ENCODE measurements around the gene AKAP13. TPM values are rescaled to one million over a fixed set of nuclear protein-coding genes. Genes with fewer than 3 reads are reported as not detected.

The AKAP13 gene
- total RNA-seq, 1 donor from 2014 or later = 41.1 TPM

- H3K36me3 ChIP-seq (ENCODE audit: control insufficient read depth, insufficient read depth, low read length) = no peaks in the 10 kb centered on the region
- FAIRE-seq (no peak), DNase-seq (ENCODE audit: low read depth) (no peak)
- TF ChIP-seq, protein P1, sequence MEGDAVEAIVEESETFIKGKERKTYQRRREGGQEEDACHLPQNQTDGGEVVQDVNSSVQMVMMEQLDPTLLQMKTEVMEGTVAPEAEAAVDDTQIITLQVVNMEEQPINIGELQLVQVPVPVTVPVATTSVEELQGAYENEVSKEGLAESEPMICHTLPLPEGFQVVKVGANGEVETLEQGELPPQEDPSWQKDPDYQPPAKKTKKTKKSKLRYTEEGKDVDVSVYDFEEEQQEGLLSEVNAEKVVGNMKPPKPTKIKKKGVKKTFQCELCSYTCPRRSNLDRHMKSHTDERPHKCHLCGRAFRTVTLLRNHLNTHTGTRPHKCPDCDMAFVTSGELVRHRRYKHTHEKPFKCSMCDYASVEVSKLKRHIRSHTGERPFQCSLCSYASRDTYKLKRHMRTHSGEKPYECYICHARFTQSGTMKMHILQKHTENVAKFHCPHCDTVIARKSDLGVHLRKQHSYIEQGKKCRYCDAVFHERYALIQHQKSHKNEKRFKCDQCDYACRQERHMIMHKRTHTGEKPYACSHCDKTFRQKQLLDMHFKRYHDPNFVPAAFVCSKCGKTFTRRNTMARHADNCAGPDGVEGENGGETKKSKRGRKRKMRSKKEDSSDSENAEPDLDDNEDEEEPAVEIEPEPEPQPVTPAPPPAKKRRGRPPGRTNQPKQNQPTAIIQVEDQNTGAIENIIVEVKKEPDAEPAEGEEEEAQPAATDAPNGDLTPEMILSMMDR (IDR thresholded peaks at IDR 0.05; ENCODE audit: insufficient read depth, low read length, severe bottlenecking) = no peak
- H3K27me3 ChIP-seq (ENCODE audit: control insufficient read depth, insufficient read depth, low read length) = no peaks in the 10 kb centered on the region
- no peak overlapping the region for H3K4me3 ChIP-seq (ENCODE audit: low read depth, low read length)
These were observed 374.6 kb downstream of the AKAP13 start for GRCh38 chr15:85754989-85755388.

DNA sequence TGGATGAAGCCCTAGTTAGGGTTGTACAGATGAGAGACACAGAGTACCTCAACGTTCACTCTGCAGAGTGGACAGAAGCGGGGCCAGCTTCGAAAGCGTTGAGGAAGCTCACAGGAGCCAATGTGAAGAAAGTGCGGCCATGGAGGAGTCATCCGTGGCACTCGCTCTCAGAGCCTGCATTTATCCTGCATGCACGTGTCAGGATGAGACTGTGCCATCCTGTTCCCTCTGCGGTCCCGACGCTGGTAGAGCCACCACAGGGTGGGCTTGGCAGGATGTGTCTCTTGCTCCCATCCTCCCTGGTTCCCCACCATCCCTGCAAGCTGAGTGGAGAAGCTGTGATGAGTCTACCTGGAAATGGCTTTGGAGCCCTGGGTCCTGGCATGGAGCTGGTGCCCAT, 375.1 kb downstream of the AKAP13 start:
- no peak for DNase-seq (ENCODE audit: low read depth)
- FAIRE-seq = no peak
- H3K27me3 ChIP-seq (ENCODE audit: control insufficient read depth, insufficient read depth, low read length) = no peaks in the 10 kb centered on the region
- H3K4me3 ChIP-seq (ENCODE audit: low read depth, low read length) = no peak overlapping the region
- TF ChIP-seq, protein P1 (IDR thresholded peaks at IDR 0.05; ENCODE audit: insufficient read depth, low read length, severe bottlenecking) = no peak
- no peaks in the 10 kb centered on the region for H3K36me3 ChIP-seq (ENCODE audit: control insufficient read depth, insufficient read depth, low read length)

- H3K4me3 ChIP-seq (ENCODE audit: low read depth, low read length) = no peak overlapping the region
- TF ChIP-seq, protein P1 (IDR thresholded peaks at IDR 0.05; ENCODE audit: insufficient read depth, low read length, severe bottlenecking) = no peak
- H3K36me3 ChIP-seq (ENCODE audit: control insufficient read depth, insufficient read depth, low read length) = no peaks in the 10 kb centered on the region
- DNase-seq (ENCODE audit: low read depth) (no peak), FAIRE-seq (no peak)
- no peaks in the 10 kb centered on the region for H3K27me3 ChIP-seq (ENCODE audit: control insufficient read depth, insufficient read depth, low read length)
These were observed 375.5 kb downstream of the AKAP13 start for GRCh38 chr15:85755942-85756341.

GRCh38 chr15:85756411-85757072, 376.1 kb downstream of the AKAP13 start:
- no peak for FAIRE-seq
- no peak for DNase-seq (ENCODE audit: low read depth)
- no peaks in the 10 kb centered on the region for H3K36me3 ChIP-seq (ENCODE audit: control insufficient read depth, insufficient read depth, low read length)
- TF ChIP-seq, protein P1 (IDR thresholded peaks at IDR 0.05; ENCODE audit: insufficient read depth, low read length, severe bottlenecking) = no peak
- no peak overlapping the region for H3K4me3 ChIP-seq (ENCODE audit: low read depth, low read length)
- H3K27me3 ChIP-seq (ENCODE audit: control insufficient read depth, insufficient read depth, low read length) = no peaks in the 10 kb centered on the region

GRCh38 chr15:85757073-85757938, 376.9 kb downstream of the AKAP13 start:
- no peak for FAIRE-seq
- no peaks in the 10 kb centered on the region for H3K27me3 ChIP-seq (ENCODE audit: control insufficient read depth, insufficient read depth, low read length)
- H3K4me3 ChIP-seq (ENCODE audit: low read depth, low read length) = no peak overlapping the region
- TF ChIP-seq, protein P1 (IDR thresholded peaks at IDR 0.05; ENCODE audit: insufficient read depth, low read length, severe bottlenecking) = no peak
- no peaks in the 10 kb centered on the region for H3K36me3 ChIP-seq (ENCODE audit: control insufficient read depth, insufficient read depth, low read length)
- no peak for DNase-seq (ENCODE audit: low read depth)
